ENCODE results near the gene KDM7A.

- no peak for TF ChIP-seq POLR2AphosphoS5 (IDR thresholded peaks at IDR 0.05; ENCODE audit: low read depth, low read length)
- TF ChIP-seq SIN3A (IDR thresholded peaks at IDR 0.05; ENCODE audit: borderline replicate concordance, low read depth, low read length): no peak
- TF ChIP-seq CTCF (IDR thresholded peaks at IDR 0.05): no peak
- no peak for TF ChIP-seq USF1 (IDR thresholded peaks at IDR 0.05; ENCODE audit: borderline replicate concordance, low read depth)
- TF ChIP-seq TAF1 (IDR thresholded peaks at IDR 0.05; ENCODE audit: borderline replicate concordance, low read depth, low read length): no peak
- no peak for TF ChIP-seq ZBTB33 (IDR thresholded peaks at IDR 0.05; ENCODE audit: borderline replicate concordance, low read depth)
- no peak for TF ChIP-seq RCOR1 (IDR thresholded peaks at IDR 0.05; ENCODE audit: low read length)
- no peak for TF ChIP-seq MAX (IDR thresholded peaks at IDR 0.05; ENCODE audit: low read depth)
Observed at GRCh38 chr7:140053812-140054539, 122.8 kb downstream of the KDM7A start.
